GM06990 (cell line): ENCODE results near the gene CST2.
"Not testable (repeated sequence)": the region's sequence is repeated elsewhere in the genome, so short reads cannot be mapped to it uniquely, and the experiment has no call there.

ENCODE experiments used
- DNase-seq: peaks from one replicate; pipeline ENCODE4 v3.0.0-alpha.2; 2011; ENCODE audit not compliant: insufficient read length; ENCODE audit errors: extremely low read depth
- H3K27me3 ChIP-seq: replicated peaks from 2 replicates; pipeline ENCODE4 v1.6.0; 2011; ENCODE audit warnings: low read length; ENCODE audit not compliant: control insufficient read depth, insufficient read depth
- H3K36me3 ChIP-seq: 2 replicates; pipeline ENCODE4 v1.5.1; 2011; ENCODE audit warnings: low read length; ENCODE audit not compliant: control insufficient read depth, insufficient read depth
- H3K4me3 ChIP-seq: replicated peaks from 2 replicates; pipeline ENCODE4 v1.5.1; 2011; ENCODE audit warnings: low read depth, mild to moderate bottlenecking, control low read depth, low read length
- TF ChIP-seq, protein P1 (sequence below): IDR thresholded peaks from 2 replicates; pipeline ENCODE4 v1.5.1; 2011; ENCODE audit warnings: low read length, control low read depth, mild to moderate bottlenecking, inconsistent platforms; ENCODE audit not compliant: insufficient read depth, poor library complexity, severe bottlenecking

The CST2 gene

GRCh38 chr20:23823621-23824324 is 2.8 kb downstream of the CST2 start:
- no peak overlapping the region for H3K4me3 ChIP-seq
- TF ChIP-seq, protein P1, sequence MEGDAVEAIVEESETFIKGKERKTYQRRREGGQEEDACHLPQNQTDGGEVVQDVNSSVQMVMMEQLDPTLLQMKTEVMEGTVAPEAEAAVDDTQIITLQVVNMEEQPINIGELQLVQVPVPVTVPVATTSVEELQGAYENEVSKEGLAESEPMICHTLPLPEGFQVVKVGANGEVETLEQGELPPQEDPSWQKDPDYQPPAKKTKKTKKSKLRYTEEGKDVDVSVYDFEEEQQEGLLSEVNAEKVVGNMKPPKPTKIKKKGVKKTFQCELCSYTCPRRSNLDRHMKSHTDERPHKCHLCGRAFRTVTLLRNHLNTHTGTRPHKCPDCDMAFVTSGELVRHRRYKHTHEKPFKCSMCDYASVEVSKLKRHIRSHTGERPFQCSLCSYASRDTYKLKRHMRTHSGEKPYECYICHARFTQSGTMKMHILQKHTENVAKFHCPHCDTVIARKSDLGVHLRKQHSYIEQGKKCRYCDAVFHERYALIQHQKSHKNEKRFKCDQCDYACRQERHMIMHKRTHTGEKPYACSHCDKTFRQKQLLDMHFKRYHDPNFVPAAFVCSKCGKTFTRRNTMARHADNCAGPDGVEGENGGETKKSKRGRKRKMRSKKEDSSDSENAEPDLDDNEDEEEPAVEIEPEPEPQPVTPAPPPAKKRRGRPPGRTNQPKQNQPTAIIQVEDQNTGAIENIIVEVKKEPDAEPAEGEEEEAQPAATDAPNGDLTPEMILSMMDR = no peak
- H3K36me3 ChIP-seq = no peaks in the 10 kb centered on the region
- no peak for DNase-seq
- no peaks in the 10 kb centered on the region for H3K27me3 ChIP-seq

DNA sequence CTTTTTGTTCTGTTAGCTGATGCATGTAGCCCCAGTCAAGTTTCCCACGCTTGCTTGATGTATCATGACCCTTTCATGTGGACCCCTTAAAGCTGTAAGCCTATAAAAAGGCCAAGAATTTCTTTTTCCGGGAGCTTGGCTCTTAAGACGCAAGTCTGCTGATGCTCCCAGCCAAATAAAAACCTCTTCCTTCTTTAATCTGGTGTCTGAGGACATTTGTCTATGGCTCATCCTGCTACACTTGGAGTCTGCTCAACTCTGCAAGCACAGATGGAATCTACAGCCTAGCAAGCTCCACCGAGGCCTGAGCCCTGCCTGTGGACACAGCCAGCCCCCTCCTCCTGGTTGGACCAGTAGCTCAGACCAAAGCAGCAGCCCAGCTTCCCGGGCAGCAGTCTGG is 3.4 kb downstream of the CST2 start:
- Histone ChIP-seq H3K36me3 (no peaks in the 10 kb centered on the region), H3K4me3 (no peak overlapping the region), H3K27me3 (no peaks in the 10 kb centered on the region)
- no peak for DNase-seq
- TF ChIP-seq, protein P1 = no peak

GRCh38 chr20:23820493-23820892 is 6.0 kb downstream of the CST2 start:
- Histone ChIP-seq H3K4me3 (no peak overlapping the region), H3K36me3 (no peaks in the 10 kb centered on the region), H3K27me3 (no peaks in the 10 kb centered on the region)
- TF ChIP-seq, protein P1 = no peak
- DNase-seq = no peak

DNA sequence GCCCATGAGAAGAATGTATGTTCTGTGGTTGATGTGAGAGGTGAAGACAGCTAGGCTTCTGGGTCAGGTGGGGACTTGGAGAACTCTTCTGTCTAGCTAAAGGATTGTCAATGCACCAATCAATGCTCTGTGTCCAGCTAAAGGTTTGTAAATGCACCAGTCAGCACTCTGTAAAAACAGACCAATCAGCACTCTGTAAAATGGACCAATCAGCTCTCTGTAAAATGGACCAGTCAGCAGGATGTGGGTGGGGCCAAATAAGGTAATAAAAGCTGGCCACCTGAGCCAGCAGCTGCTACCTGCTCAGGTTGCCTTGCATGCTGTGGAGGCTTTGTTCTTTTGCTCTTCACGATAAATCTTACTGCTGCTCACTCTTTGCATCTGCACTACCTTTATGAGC is 15.0 kb downstream of the CST2 start:
- not testable (repeated sequence) for H3K36me3 ChIP-seq, H3K4me3 ChIP-seq, H3K27me3 ChIP-seq, DNase-seq

- not testable (repeated sequence) for H3K4me3 ChIP-seq, H3K36me3 ChIP-seq, DNase-seq, H3K27me3 ChIP-seq
Observed at GRCh38 chr20:23810349-23810748, 16.2 kb downstream of the CST2 start.

- Histone ChIP-seq H3K27me3 (no peaks in the 10 kb centered on the region), H3K36me3 (no peaks in the 10 kb centered on the region), H3K4me3 (no peak overlapping the region)
- TF ChIP-seq, protein P1 = no peak
- DNase-seq = no peak
Observed at GRCh38 chr20:23800865-23801264, 25.7 kb downstream of the CST2 start.
